SK-N-MC (cell line): ENCODE measurements around the gene ANTXR1.

ENCODE experiments used
- DNase-seq: peaks from one replicate; pipeline ENCODE4 v3.0.0-alpha.2; 2011; ENCODE audit warnings: low read depth, low spot score
- H3K27ac ChIP-seq: fragments of 200-600 bp; sonication (generic); 2 replicates; pipeline ENCODE4 v1.5.1; 2016; ENCODE audit warnings: mixed run types
- H3K36me3 ChIP-seq: fragments of 200-600 bp; sonication (generic); 2 replicates; pipeline ENCODE4 v1.6.1; 2017; ENCODE audit warnings: antibody characterized with exemption, low read length, mixed read lengths; ENCODE audit not compliant: insufficient read depth
- H3K4me3 ChIP-seq: fragments of 200-600 bp; sonication (generic); 2 replicates; pipeline ENCODE4 v1.5.1; 2016
- H3K9ac ChIP-seq: fragments of 200-600 bp; sonication (generic); 2 replicates; pipeline ENCODE4 v1.8.0; 2017; ENCODE audit warnings: mixed run types, mixed read lengths; ENCODE audit not compliant: insufficient read length
- H3K9me3 ChIP-seq: fragments of 200-600 bp; sonication (generic); 2 replicates; pipeline ENCODE4 v1.6.1; 2017; ENCODE audit warnings: low read depth, mild to moderate bottlenecking, antibody characterized with exemption, low read length, moderate library complexity, mixed read lengths
- EZH2 ChIP-seq: fragments of 200-600 bp; sonication (generic); IDR thresholded peaks from one replicate; pipeline ENCODE4 v1.6.1; 2017; ENCODE audit warnings: antibody characterized with exemption
- FOXP2 ChIP-seq: optimal IDR thresholded peaks from 2 replicates; pipeline ENCODE3; 2011; ENCODE audit warnings: mild to moderate bottlenecking, moderate library complexity; ENCODE audit not compliant: insufficient read depth; ENCODE audit errors: extremely low read length, control extremely low read depth
- POLR2AphosphoS5 ChIP-seq: IDR thresholded peaks from 2 replicates; pipeline ENCODE4 v1.6.1; 2012; ENCODE audit warnings: mild to moderate bottlenecking, low read depth, low read length, borderline replicate concordance

The ANTXR1 gene

GRCh38 chr2:69298261-69298660, 285.3 kb downstream of the ANTXR1 start:
- H3K4me3 ChIP-seq = no peak overlapping the region
- no peak overlapping the region for H3K27ac ChIP-seq
- TF ChIP-seq POLR2AphosphoS5 (no peak), EZH2 (no peak), FOXP2 (no peak)
- DNase-seq = no peak
- H3K9me3 ChIP-seq = no peaks in the 10 kb centered on the region
- no peak overlapping the region for H3K9ac ChIP-seq
- H3K36me3 ChIP-seq = no peaks in the 10 kb centered on the region

GRCh38 chr2:69298862-69299261, 285.9 kb downstream of the ANTXR1 start:
- TF ChIP-seq EZH2 (no peak), POLR2AphosphoS5 (no peak), FOXP2 (no peak)
- DNase-seq = no peak
- H3K27ac ChIP-seq = no peak overlapping the region
- H3K36me3 ChIP-seq = no peaks in the 10 kb centered on the region
- no peaks in the 10 kb centered on the region for H3K9me3 ChIP-seq
- H3K9ac ChIP-seq = no peak overlapping the region
- no peak overlapping the region for H3K4me3 ChIP-seq
